ENCODE measurements around the gene TLL1.

The TLL1 gene

DNA sequence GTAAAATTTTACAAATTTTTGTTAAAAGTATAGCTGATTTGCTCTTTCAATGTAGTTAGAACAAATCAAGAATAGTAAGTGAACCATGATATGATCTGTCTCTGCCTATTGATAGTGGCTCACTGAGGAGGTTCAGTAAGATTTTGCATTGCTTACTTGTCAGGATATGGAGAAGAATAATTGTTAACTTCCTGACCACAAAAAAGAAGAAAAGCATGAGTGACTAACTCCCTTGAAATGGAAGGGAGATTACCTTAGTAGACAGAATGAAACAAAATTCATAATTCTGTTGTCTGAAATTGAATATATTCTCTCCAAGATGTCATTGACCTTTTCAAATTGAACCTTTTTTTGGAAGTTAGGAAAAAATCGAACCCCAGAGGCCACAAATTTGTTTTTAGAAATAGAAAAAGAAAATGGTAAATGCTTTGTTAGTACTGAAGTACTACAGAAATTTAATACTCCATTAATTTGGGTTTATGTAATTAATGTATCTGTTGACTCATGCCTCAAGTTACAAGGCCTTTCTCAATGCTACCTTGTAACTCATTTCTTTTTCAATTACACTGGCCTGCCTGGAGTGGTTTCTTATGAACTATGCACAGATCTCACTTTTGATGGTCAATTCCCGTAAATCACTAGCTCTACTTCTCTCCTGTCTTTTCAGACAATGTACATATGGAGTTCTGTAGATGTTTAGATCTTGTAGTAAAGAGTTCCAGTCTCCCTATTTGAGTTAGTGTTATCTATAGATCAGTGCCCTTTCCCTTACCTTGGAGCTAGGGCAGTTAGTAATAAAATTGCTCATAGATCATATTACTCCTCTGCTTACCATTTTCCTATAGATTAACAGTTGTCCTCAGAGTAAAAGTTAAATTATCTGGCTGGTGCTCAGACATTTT is 139.3 kb downstream of the TLL1 start:
- Histone ChIP-seq H3K36me3 (ENCODE audit: control insufficient read depth, insufficient read depth, low read length) (no peaks in the 10 kb centered on the region), H3K27ac (ENCODE audit: low read depth, low read length) (no peak overlapping the region), H3K27me3 (ENCODE audit: control insufficient read depth, insufficient read depth, low read length) (no peaks in the 10 kb centered on the region), H3K9ac (ENCODE audit: low read depth, low read length) (no peak overlapping the region), H3K9me3 (ENCODE audit: control insufficient read depth, insufficient read depth, low read length) (no peaks in the 10 kb centered on the region), H3K4me1 (ENCODE audit: control insufficient read depth, insufficient read depth, low read length) (no peaks in the 10 kb centered on the region), H3K4me3 (ENCODE audit: low read depth, low read length) (no peak overlapping the region)

DNA sequence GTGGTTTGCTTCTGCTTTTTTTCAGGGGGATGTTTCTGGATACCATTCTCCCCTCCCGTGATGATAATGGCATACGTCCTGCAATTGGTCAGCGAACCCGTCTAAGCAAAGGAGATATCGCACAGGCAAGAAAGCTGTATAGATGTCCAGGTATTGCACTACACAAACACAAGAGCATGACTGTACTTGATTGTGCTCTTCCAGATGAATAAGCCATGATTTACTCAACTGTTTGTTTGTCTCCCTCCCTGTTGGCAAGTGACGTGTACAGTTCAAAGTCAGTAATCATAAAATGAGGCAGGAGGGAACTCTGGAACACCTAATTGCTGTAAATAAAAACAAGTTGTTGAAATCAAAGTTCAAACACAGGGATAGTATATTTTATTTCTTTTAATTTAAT is 141.4 kb downstream of the TLL1 start:
- H3K4me1 ChIP-seq (ENCODE audit: control insufficient read depth, insufficient read depth, low read length): no peaks in the 10 kb centered on the region
- H3K9ac ChIP-seq (ENCODE audit: low read depth, low read length): no peak overlapping the region
- H3K27me3 ChIP-seq (ENCODE audit: control insufficient read depth, insufficient read depth, low read length): no peaks in the 10 kb centered on the region
- no peaks in the 10 kb centered on the region for H3K36me3 ChIP-seq (ENCODE audit: control insufficient read depth, insufficient read depth, low read length)
- no peak overlapping the region for H3K4me3 ChIP-seq (ENCODE audit: low read depth, low read length)
- no peak overlapping the region for H3K27ac ChIP-seq (ENCODE audit: low read depth, low read length)
- H3K9me3 ChIP-seq (ENCODE audit: control insufficient read depth, insufficient read depth, low read length): no peaks in the 10 kb centered on the region

GRCh38 chr4:166017804-166018203 is 144.8 kb downstream of the TLL1 start:
- Histone ChIP-seq H3K9me3 (ENCODE audit: control insufficient read depth, insufficient read depth, low read length) (no peaks in the 10 kb centered on the region), H3K36me3 (ENCODE audit: control insufficient read depth, insufficient read depth, low read length) (no peaks in the 10 kb centered on the region), H3K27me3 (ENCODE audit: control insufficient read depth, insufficient read depth, low read length) (no peaks in the 10 kb centered on the region), H3K27ac (ENCODE audit: low read depth, low read length) (no peak overlapping the region), H3K4me3 (ENCODE audit: low read depth, low read length) (no peak overlapping the region), H3K4me1 (ENCODE audit: control insufficient read depth, insufficient read depth, low read length) (no peaks in the 10 kb centered on the region), H3K9ac (ENCODE audit: low read depth, low read length) (no peak overlapping the region)

- no peak overlapping the region for H3K4me3 ChIP-seq (ENCODE audit: low read depth, low read length)
- no peak overlapping the region for H3K27ac ChIP-seq (ENCODE audit: low read depth, low read length)
- no peaks in the 10 kb centered on the region for H3K27me3 ChIP-seq (ENCODE audit: control insufficient read depth, insufficient read depth, low read length)
- no peaks in the 10 kb centered on the region for H3K36me3 ChIP-seq (ENCODE audit: control insufficient read depth, insufficient read depth, low read length)
- no peaks in the 10 kb centered on the region for H3K9me3 ChIP-seq (ENCODE audit: control insufficient read depth, insufficient read depth, low read length)
- H3K4me1 ChIP-seq (ENCODE audit: control insufficient read depth, insufficient read depth, low read length): no peaks in the 10 kb centered on the region
- H3K9ac ChIP-seq (ENCODE audit: low read depth, low read length): no peak overlapping the region
These were observed 146.6 kb downstream of the TLL1 start for GRCh38 chr4:166019441-166020220.

- Histone ChIP-seq H3K27me3 (ENCODE audit: control insufficient read depth, insufficient read depth, low read length) (no peaks in the 10 kb centered on the region), H3K4me1 (ENCODE audit: control insufficient read depth, insufficient read depth, low read length) (no peaks in the 10 kb centered on the region), H3K27ac (ENCODE audit: low read depth, low read length) (no peak overlapping the region), H3K9ac (ENCODE audit: low read depth, low read length) (no peak overlapping the region), H3K4me3 (ENCODE audit: low read depth, low read length) (no peak overlapping the region), H3K36me3 (ENCODE audit: control insufficient read depth, insufficient read depth, low read length) (no peaks in the 10 kb centered on the region), H3K9me3 (ENCODE audit: control insufficient read depth, insufficient read depth, low read length) (no peaks in the 10 kb centered on the region)
These were observed 148.6 kb downstream of the TLL1 start for GRCh38 chr4:166021617-166022016.

GRCh38 chr4:166034965-166035364 is 161.9 kb downstream of the TLL1 start:
- Histone ChIP-seq H3K36me3 (ENCODE audit: control insufficient read depth, insufficient read depth, low read length) (no peaks in the 10 kb centered on the region), H3K9me3 (ENCODE audit: control insufficient read depth, insufficient read depth, low read length) (no peaks in the 10 kb centered on the region), H3K27me3 (ENCODE audit: control insufficient read depth, insufficient read depth, low read length) (no peaks in the 10 kb centered on the region), H3K9ac (ENCODE audit: low read depth, low read length) (no peak overlapping the region), H3K4me3 (ENCODE audit: low read depth, low read length) (no peak overlapping the region), H3K4me1 (ENCODE audit: control insufficient read depth, insufficient read depth, low read length) (peaks cover 9% of the 10 kb centered on the region), H3K27ac (ENCODE audit: low read depth, low read length) (no peak overlapping the region)

- no peak overlapping the region for H3K9ac ChIP-seq (ENCODE audit: low read depth, low read length)
- no peak overlapping the region for H3K4me3 ChIP-seq (ENCODE audit: low read depth, low read length)
- H3K36me3 ChIP-seq (ENCODE audit: control insufficient read depth, insufficient read depth, low read length): no peaks in the 10 kb centered on the region
- no peaks in the 10 kb centered on the region for H3K27me3 ChIP-seq (ENCODE audit: control insufficient read depth, insufficient read depth, low read length)
- H3K27ac ChIP-seq (ENCODE audit: low read depth, low read length): no peak overlapping the region
- H3K4me1 ChIP-seq (ENCODE audit: control insufficient read depth, insufficient read depth, low read length): peaks cover 9% of the 10 kb centered on the region
- H3K9me3 ChIP-seq (ENCODE audit: control insufficient read depth, insufficient read depth, low read length): no peaks in the 10 kb centered on the region
These were observed 166.8 kb downstream of the TLL1 start for GRCh38 chr4:166039822-166040221.

DNA sequence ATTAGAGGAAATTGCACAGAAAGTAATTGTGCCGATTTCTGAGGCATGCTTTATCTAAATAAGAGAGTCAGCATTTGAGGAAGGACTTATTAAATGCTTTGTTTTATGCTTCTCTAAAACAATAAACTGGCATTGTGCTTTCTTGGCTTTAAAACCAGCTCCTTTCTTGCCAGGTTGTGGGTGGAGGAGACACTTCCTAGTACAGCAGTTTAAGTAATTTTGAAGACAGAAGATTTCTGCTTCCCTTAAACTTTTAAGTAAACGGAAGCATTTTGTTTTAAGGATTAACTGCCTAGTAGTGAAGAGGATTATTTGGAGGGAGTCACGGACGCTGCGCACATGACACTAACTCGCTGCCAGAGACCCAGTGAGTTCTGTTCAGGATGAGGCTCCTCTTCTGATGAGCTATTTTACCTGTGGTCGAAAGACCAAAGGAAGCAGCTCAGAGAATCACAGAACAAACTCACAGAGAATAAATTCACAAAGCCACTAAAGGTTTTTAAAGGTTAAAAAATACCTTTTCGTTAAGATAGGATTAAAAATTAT is 169.5 kb downstream of the TLL1 start:
- Histone ChIP-seq H3K27me3 (ENCODE audit: control insufficient read depth, insufficient read depth, low read length) (no peaks in the 10 kb centered on the region), H3K36me3 (ENCODE audit: control insufficient read depth, insufficient read depth, low read length) (no peaks in the 10 kb centered on the region), H3K4me1 (ENCODE audit: control insufficient read depth, insufficient read depth, low read length) (peaks cover 9% of the 10 kb centered on the region), H3K9me3 (ENCODE audit: control insufficient read depth, insufficient read depth, low read length) (no peaks in the 10 kb centered on the region), H3K4me3 (ENCODE audit: low read depth, low read length) (no peak overlapping the region), H3K27ac (ENCODE audit: low read depth, low read length) (no peak overlapping the region), H3K9ac (ENCODE audit: low read depth, low read length) (no peak overlapping the region)

DNA sequence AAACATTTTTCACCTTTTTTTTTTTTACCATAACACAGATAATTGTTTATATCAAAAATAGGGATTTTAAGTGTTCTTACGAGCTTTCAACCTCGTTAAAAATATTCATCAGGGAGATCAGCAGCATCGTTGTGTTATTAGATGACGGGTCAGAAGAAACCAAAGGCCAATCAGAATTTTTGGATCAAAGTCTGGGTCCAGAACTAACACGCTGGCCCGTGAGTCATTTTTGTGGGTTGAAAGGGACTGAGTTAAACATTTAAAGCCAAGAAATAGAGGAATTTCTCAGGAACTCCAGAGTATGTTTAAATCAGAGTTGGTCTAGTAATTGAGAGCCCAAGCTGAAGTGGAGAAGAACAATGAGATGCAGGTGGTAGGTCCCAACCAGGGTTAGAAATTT is 170.8 kb downstream of the TLL1 start:
- no peaks in the 10 kb centered on the region for H3K4me1 ChIP-seq (ENCODE audit: control insufficient read depth, insufficient read depth, low read length)
- H3K4me3 ChIP-seq (ENCODE audit: low read depth, low read length): no peak overlapping the region
- no peaks in the 10 kb centered on the region for H3K27me3 ChIP-seq (ENCODE audit: control insufficient read depth, insufficient read depth, low read length)
- H3K36me3 ChIP-seq (ENCODE audit: control insufficient read depth, insufficient read depth, low read length): no peaks in the 10 kb centered on the region
- H3K9ac ChIP-seq (ENCODE audit: low read depth, low read length): no peak overlapping the region
- H3K9me3 ChIP-seq (ENCODE audit: control insufficient read depth, insufficient read depth, low read length): no peaks in the 10 kb centered on the region
- H3K27ac ChIP-seq (ENCODE audit: low read depth, low read length): no peak overlapping the region

- Histone ChIP-seq H3K4me1 (ENCODE audit: control insufficient read depth, insufficient read depth, low read length) (no peaks in the 10 kb centered on the region), H3K4me3 (ENCODE audit: low read depth, low read length) (no peak overlapping the region), H3K9me3 (ENCODE audit: control insufficient read depth, insufficient read depth, low read length) (no peaks in the 10 kb centered on the region), H3K27ac (ENCODE audit: low read depth, low read length) (no peak overlapping the region), H3K9ac (ENCODE audit: low read depth, low read length) (no peak overlapping the region), H3K27me3 (ENCODE audit: control insufficient read depth, insufficient read depth, low read length) (no peaks in the 10 kb centered on the region), H3K36me3 (ENCODE audit: control insufficient read depth, insufficient read depth, low read length) (no peaks in the 10 kb centered on the region)
These were observed 171.8 kb downstream of the TLL1 start for GRCh38 chr4:166044871-166045270.

DNA sequence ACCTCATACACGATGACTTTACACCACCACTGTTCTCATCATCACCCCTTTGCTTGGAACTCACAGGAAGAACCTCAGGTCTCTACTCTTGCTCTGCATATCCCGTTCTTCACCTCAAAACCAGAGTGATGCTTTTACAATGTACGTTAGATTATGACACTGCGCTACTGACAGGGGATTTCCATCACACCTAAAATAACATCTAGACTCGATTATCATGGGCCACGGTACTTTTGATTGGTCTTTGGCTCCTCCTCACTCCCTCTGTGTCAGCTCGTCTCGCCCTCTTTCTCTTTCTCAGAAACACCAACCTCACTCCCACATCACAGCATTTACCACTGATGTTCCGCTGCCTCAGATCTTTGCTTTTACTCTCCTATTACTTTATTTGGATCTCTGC is 172.4 kb downstream of the TLL1 start:
- no peaks in the 10 kb centered on the region for H3K4me1 ChIP-seq (ENCODE audit: control insufficient read depth, insufficient read depth, low read length)
- H3K4me3 ChIP-seq (ENCODE audit: low read depth, low read length): no peak overlapping the region
- no peaks in the 10 kb centered on the region for H3K36me3 ChIP-seq (ENCODE audit: control insufficient read depth, insufficient read depth, low read length)
- no peak overlapping the region for H3K27ac ChIP-seq (ENCODE audit: low read depth, low read length)
- no peak overlapping the region for H3K9ac ChIP-seq (ENCODE audit: low read depth, low read length)
- H3K27me3 ChIP-seq (ENCODE audit: control insufficient read depth, insufficient read depth, low read length): no peaks in the 10 kb centered on the region
- H3K9me3 ChIP-seq (ENCODE audit: control insufficient read depth, insufficient read depth, low read length): no peaks in the 10 kb centered on the region
